Mesodermal cell (in vitro differentiated cells): ENCODE data around the gene ZBTB11. TPM values are rescaled to one million over a fixed set of nuclear protein-coding genes. Genes with fewer than 3 reads are reported as not detected.

Source experiments
- H3K27ac ChIP-seq: 2 replicates; pipeline ENCODE4 v1.7.0; 2013; ENCODE audit warnings: mild to moderate bottlenecking, low read depth, low read length, moderate library complexity; ENCODE audit not compliant: severe bottlenecking
- H3K36me3 ChIP-seq: 2 replicates; pipeline ENCODE4 v1.7.1; 2013; ENCODE audit warnings: mild to moderate bottlenecking, low read length, moderate library complexity; ENCODE audit not compliant: control insufficient read depth, insufficient read depth
- H3K4me1 ChIP-seq: one replicate; pipeline ENCODE4 v1.7.1; 2013; ENCODE audit warnings: mild to moderate bottlenecking, low read length; ENCODE audit not compliant: insufficient read depth, control insufficient read depth, poor library complexity, severe bottlenecking
- H3K4me3 ChIP-seq: 2 replicates; pipeline ENCODE4 v1.7.0; 2013; ENCODE audit warnings: low read length, control low read depth, mild to moderate bottlenecking; ENCODE audit not compliant: insufficient read depth, poor library complexity, severe bottlenecking; ENCODE audit errors: extremely low read depth
- H3K9me3 ChIP-seq: 2 replicates; pipeline ENCODE4 v1.7.1; 2013; ENCODE audit warnings: mild to moderate bottlenecking, low read length, moderate library complexity; ENCODE audit not compliant: control insufficient read depth
- WGBS, 2 experiments: methylation state at CpG; one replicate each; pipeline ENCODE4 v1.1.5; 2013; ENCODE audit warnings: missing lambda C conversion rate in 2 of 2; ENCODE audit not compliant: insufficient coverage in 2 of 2; 5-methylcytosine and 5-hydroxymethylcytosine counted together
- polyA plus RNA-seq, 2 experiments: library from polyadenylated mRNA; stranded (reverse); fragments of 50-300 nt; gene quantifications; one replicate each; pipeline ENCODE4 v1.2.3, GENCODE V29; 2013

The ZBTB11 gene
- 13.3 TPM for polyA plus RNA-seq (2013, experiment 1 of 2)
- 14.7 TPM for polyA plus RNA-seq (2013, experiment 2 of 2)

- Histone ChIP-seq H3K36me3 (peaks cover 24% of the 10 kb centered on the region), H3K27ac (peak within 1 kb of the TSS; percentile 95), H3K4me3 (peak within 1 kb of the TSS; percentile 94), H3K9me3 (no peaks in the 10 kb centered on the region), H3K4me1 (no peaks in the 10 kb centered on the region)
- 0% methylated on average over 49 to 51 of the region's 57 CpGs for WGBS, 2 experiments
Measured at GRCh38 chr3:101676765-101677435, at the start of gene ZBTB11. Gene ZBTB11 (minus strand): TSS chr3:101677132. CDS start chr3:101676914, 218 bp downstream.

DNA sequence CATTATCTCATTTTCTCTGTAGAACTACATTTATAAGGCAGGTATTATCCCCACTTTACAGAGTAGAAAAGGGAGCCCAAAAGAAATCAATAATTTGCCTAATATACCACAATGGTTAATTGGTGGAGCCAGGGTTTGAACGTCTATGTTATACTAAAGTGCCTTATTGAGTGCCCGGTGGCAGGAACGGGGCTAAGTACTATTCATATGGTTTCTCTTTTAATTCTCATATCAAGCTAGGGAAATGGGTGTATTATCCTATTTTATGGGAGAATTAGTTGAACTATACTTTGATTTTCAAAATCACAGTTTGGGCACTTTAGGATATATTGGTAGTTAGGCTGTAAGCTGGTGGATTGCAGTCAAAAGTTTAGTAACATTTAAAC is 49.0 kb upstream of the ZBTB11 start:
- no peaks in the 10 kb centered on the region for H3K9me3 ChIP-seq
- WGBS, 2 experiments, result no CpG with 5 or more reads among the region's 3 CpGs
- H3K4me1 ChIP-seq, result peaks cover 7% of the 10 kb centered on the region
- peak overlapping the region; percentile 79 for H3K4me3 ChIP-seq
- H3K27ac ChIP-seq, result no peak overlapping the region
- peaks cover 35% of the 10 kb centered on the region for H3K36me3 ChIP-seq

DNA sequence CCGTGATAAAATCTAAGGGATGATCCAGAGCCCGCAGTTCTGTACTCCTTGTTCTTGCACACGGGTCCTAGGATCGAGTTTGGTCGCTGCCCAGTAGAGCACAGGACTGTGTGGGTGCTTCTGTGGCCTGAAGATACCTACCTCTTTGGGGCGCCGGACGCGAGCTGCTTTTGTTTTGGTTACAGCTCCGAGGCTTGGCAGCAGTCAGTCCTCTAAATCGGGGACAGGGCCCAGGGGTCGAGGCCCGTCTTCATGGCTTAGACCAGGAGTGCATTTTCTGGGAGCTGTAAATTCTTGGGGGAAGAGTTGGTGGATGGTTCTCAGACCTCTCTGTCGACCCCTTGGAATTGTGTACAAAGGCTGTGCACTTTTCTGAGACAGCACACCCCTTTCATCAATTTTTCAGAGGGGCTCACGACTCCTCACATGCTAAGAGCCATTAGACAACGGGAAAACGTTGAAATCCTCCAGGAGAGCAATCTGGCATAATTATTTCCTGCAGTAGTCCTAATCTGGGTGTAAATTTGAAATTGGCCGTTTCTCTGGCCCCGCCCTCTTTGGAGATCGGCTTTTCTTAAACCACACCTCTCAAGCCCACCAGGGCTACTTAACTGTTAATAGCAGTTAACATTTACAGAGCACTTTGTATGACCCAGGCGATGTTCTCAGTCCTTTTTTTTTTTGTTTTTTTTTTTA is 48.4 kb upstream of the ZBTB11 start:
- 0% methylated on average over 12 to 14 of the region's 21 CpGs for WGBS, 2 experiments
- Histone ChIP-seq H3K4me3 (peak overlapping the region; percentile 79), H3K36me3 (peaks cover 32% of the 10 kb centered on the region), H3K4me1 (peaks cover 7% of the 10 kb centered on the region), H3K9me3 (no peaks in the 10 kb centered on the region), H3K27ac (peak overlapping the region; percentile 20)

GRCh38 chr3:101724329-101725193 is 47.6 kb upstream of the ZBTB11 start, which contains the start of gene CEP97:
Gene CEP97 (plus strand): TSS chr3:101724614. CDS start chr3:101724677, 63 bp downstream.
- H3K4me1 ChIP-seq, result peaks cover 7% of the 10 kb centered on the region
- peak within 1 kb of the TSS; percentile 79 for H3K4me3 ChIP-seq
- no peaks in the 10 kb centered on the region for H3K9me3 ChIP-seq
- peaks cover 24% of the 10 kb centered on the region for H3K36me3 ChIP-seq
- WGBS, 2 experiments, result 0% methylated on average over 40 to 45 of the region's 49 CpGs
- peak within 1 kb of the TSS; percentile 66 for H3K27ac ChIP-seq

- Histone ChIP-seq H3K4me1 (peaks cover 7% of the 10 kb centered on the region), H3K4me3 (no peak overlapping the region), H3K9me3 (no peaks in the 10 kb centered on the region), H3K36me3 (peaks cover 6% of the 10 kb centered on the region), H3K27ac (peak overlapping the region; percentile 6)
- WGBS, 2 experiments, result 98 to 100% methylated on average over 7 of the region's 7 CpGs
Measured at GRCh38 chr3:101722394-101723173, 45.7 kb upstream of the ZBTB11 start.

- 88 to 94% methylated on average over 7 to 10 of the region's 10 CpGs for WGBS, 2 experiments
- peak overlapping the region; percentile 50 for H3K27ac ChIP-seq
- no peak overlapping the region for H3K4me3 ChIP-seq
- no peaks in the 10 kb centered on the region for H3K36me3 ChIP-seq
- H3K4me1 ChIP-seq, result peaks cover 6% of the 10 kb centered on the region
- H3K9me3 ChIP-seq, result no peaks in the 10 kb centered on the region
Measured at GRCh38 chr3:101720851-101721840, 44.2 kb upstream of the ZBTB11 start.

DNA sequence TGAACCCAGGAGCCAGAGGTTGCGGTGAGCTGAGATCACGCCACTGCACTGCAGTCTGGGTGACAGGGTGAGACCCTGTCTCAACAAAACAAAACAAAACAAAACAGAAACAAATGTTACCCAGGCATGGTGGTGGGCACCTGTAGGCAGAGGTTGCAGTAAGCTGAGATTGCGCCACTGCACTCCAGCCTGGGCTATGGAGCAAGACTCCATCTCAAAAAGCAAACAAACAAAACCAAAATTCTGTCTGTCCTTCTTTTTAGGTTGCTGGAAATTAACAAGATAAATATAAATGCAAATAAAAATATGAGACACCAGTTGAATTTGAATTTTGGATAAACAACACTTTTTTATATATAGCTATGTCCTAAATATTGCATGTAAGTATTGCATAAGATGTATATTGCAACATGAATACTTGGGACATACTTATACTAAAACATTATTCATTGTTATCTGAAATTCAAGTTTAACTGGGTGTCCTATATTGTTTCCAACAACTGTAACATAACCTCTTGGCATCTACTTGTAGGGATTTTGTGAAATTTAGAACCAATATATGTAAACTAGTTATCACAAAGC is 42.8 kb upstream of the ZBTB11 start:
- no peaks in the 10 kb centered on the region for H3K9me3 ChIP-seq
- H3K27ac ChIP-seq, result no peak overlapping the region
- H3K4me3 ChIP-seq, result no peak overlapping the region
- no peaks in the 10 kb centered on the region for H3K36me3 ChIP-seq
- H3K4me1 ChIP-seq, result peaks cover 3% of the 10 kb centered on the region
- 100% methylated on average over 2 of the region's 3 CpGs; no CpG with 5 or more reads in 1 of the 2 experiments for WGBS, 2 experiments

- WGBS, 2 experiments, result no CpG with 5 or more reads among the region's 1 CpG
Measured at GRCh38 chr3:101718455-101718854, 41.5 kb upstream of the ZBTB11 start.

GRCh38 chr3:101709126-101709525 is 32.2 kb upstream of the ZBTB11 start:
- no peak overlapping the region for H3K27ac ChIP-seq
- no peaks in the 10 kb centered on the region for H3K9me3 ChIP-seq
- WGBS, 2 experiments, result 100% methylated on average over 1 of the region's 4 CpGs
- H3K4me1 ChIP-seq, result no peaks in the 10 kb centered on the region
- H3K4me3 ChIP-seq, result no peak overlapping the region
- H3K36me3 ChIP-seq, result no peaks in the 10 kb centered on the region

More at GRCh38 chr3:101718455-101718854, 41.5 kb upstream of the ZBTB11 start:
- no peak overlapping the region for H3K27ac ChIP-seq
- H3K36me3 ChIP-seq, result no peaks in the 10 kb centered on the region
- H3K9me3 ChIP-seq, result no peaks in the 10 kb centered on the region
- no peak overlapping the region for H3K4me3 ChIP-seq
- H3K4me1 ChIP-seq, result peaks cover 3% of the 10 kb centered on the region
